ENCODE results near the gene SH3GL3. TPM values are rescaled to one million over a fixed set of nuclear protein-coding genes. Genes with fewer than 3 reads are reported as not detected.

Gene SH3GL3
- total and polyA plus RNA-seq, 2 of the 13 experiments (the other 11 are each of a cell fraction or from before 2014, with no cell fraction given) = not detected

GRCh38 chr15:83470887-83471286 lies 23.7 kb downstream of the SH3GL3 start:
- H3K79me2 ChIP-seq (ENCODE audit: insufficient read depth, low read length) = no peaks in the 10 kb centered on the region
- CTCF ChIA-PET (ENCODE audit: low intra/inter-chr PET ratio, low total read pairs) = no interaction called here
- H2AFZ ChIP-seq (ENCODE audit: low read length) = no peak overlapping the region
- H3K27ac ChIP-seq (ENCODE audit: extremely low read length, insufficient read depth, low read length) = no peak overlapping the region
- intact Hi-C loops (cut with micrococcal nuclease; ENCODE audit: unreplicated experiment) = no loop called here
- DNase-seq (ENCODE audit: low spot score) (no peak), FAIRE-seq (no peak), ATAC-seq (no peak)
- H3K4me1 ChIP-seq (ENCODE audit: insufficient read depth, low read length) = no peaks in the 10 kb centered on the region
- no peak overlapping the region for H3K9ac ChIP-seq (ENCODE audit: insufficient read depth, low read depth, low read length)
- TF ChIP-seq ZNF24 (IDR thresholded peaks at IDR 0.05) (no peak), ZNF674 (CRISPR knock-in tag; IDR thresholded peaks at IDR 0.05; ENCODE audit: low read depth) (no peak), ZBTB14 (CRISPR knock-in tag; IDR thresholded peaks at IDR 0.05) (no peak), TBX3 (IDR thresholded peaks at IDR 0.05; ENCODE audit: borderline replicate concordance) (no peak), RBM22 (optimal IDR thresholded peaks at IDR 0.05; ENCODE audit: low read length) (no peak), TEF (CRISPR knock-in tag; IDR thresholded peaks at IDR 0.05) (no peak)
- no peaks in the 10 kb centered on the region for H3K9me3 ChIP-seq (ENCODE audit: low read length)
- H3K4me3 ChIP-seq (replicated peaks in 1 of 3; ENCODE audit: insufficient read depth in 1 of 3, low read depth in 2 of 3, low read length in 3 of 3) = no peak overlapping the region
- H3K36me3 ChIP-seq (replicated peaks in 1 of 2; ENCODE audit: control insufficient read depth in 1 of 2, insufficient read depth in 2 of 2, low read length in 2 of 2) = no peaks in the 10 kb centered on the region
- POLR2A ChIA-PET = no interaction called here
- no peaks in the 10 kb centered on the region for H3K27me3 ChIP-seq (ENCODE audit: control insufficient read depth in 1 of 2, insufficient read depth in 2 of 2, low read length in 2 of 2)
- BruUV-seq (replicated peaks) = no TSS peak
- no peak overlapping the region for H3K4me2 ChIP-seq (ENCODE audit: low read depth, low read length)
- in situ Hi-C loops (cut with HindIII; ENCODE audit: extremely low pct_ligation_motif_present, low pct_unique_long_range_greater_than_20kb) = no loop called here
- no peaks in the 10 kb centered on the region for H4K20me1 ChIP-seq (ENCODE audit: insufficient read depth, low read length)

GRCh38 chr15:83471307-83471866 lies 24.2 kb downstream of the SH3GL3 start:
- 50% methylated on average over 1 of the region's 1 CpG for WGBS (ENCODE audit: low lambda C conversion rate)
- Histone ChIP-seq H3K4me1 (ENCODE audit: insufficient read depth, low read length) (no peaks in the 10 kb centered on the region), H3K27ac (ENCODE audit: extremely low read length, insufficient read depth, low read length) (no peak overlapping the region), H2AFZ (ENCODE audit: low read length) (no peak overlapping the region), H3K9ac (ENCODE audit: insufficient read depth, low read depth, low read length) (no peak overlapping the region), H3K79me2 (ENCODE audit: insufficient read depth, low read length) (no peaks in the 10 kb centered on the region), H3K4me3 (replicated peaks in 1 of 3; ENCODE audit: insufficient read depth in 1 of 3, low read depth in 2 of 3, low read length in 3 of 3) (no peak overlapping the region), H3K27me3 (ENCODE audit: control insufficient read depth in 1 of 2, insufficient read depth in 2 of 2, low read length in 2 of 2) (no peaks in the 10 kb centered on the region), H3K36me3 (replicated peaks in 1 of 2; ENCODE audit: control insufficient read depth in 1 of 2, insufficient read depth in 2 of 2, low read length in 2 of 2) (no peaks in the 10 kb centered on the region), H3K9me3 (ENCODE audit: low read length) (no peaks in the 10 kb centered on the region), H3K4me2 (ENCODE audit: low read depth, low read length) (no peak overlapping the region), H4K20me1 (ENCODE audit: insufficient read depth, low read length) (no peaks in the 10 kb centered on the region)
- ATAC-seq = no peak
- in situ Hi-C loops (cut with HindIII; ENCODE audit: extremely low pct_ligation_motif_present, low pct_unique_long_range_greater_than_20kb) = no loop called here
- POLR2A ChIA-PET = no interaction called here
- intact Hi-C loops (cut with micrococcal nuclease; ENCODE audit: unreplicated experiment) = no loop called here
- TF ChIP-seq NAIF1 (CRISPR knock-in tag; IDR thresholded peaks at IDR 0.05; ENCODE audit: borderline replicate concordance) (no peak), SRF (IDR thresholded peaks at IDR 0.05; ENCODE audit: low read depth, low read length) (0 out of 2 replicates have a peak, but pooled peaks have one; percentile 23)
- no peak for DNase-seq (ENCODE audit: low spot score)
- CTCF ChIA-PET (ENCODE audit: low intra/inter-chr PET ratio, low total read pairs) = no interaction called here
- no TSS peak for BruUV-seq (replicated peaks)
- no peak for FAIRE-seq

Measured in HepG2 (cell line).